ENCODE measurements around the gene HTN1.
"Not testable (repeated sequence)": the region's sequence is repeated elsewhere in the genome, so short reads cannot be mapped to it uniquely, and the experiment has no call there.

HTN1 gene

DNA sequence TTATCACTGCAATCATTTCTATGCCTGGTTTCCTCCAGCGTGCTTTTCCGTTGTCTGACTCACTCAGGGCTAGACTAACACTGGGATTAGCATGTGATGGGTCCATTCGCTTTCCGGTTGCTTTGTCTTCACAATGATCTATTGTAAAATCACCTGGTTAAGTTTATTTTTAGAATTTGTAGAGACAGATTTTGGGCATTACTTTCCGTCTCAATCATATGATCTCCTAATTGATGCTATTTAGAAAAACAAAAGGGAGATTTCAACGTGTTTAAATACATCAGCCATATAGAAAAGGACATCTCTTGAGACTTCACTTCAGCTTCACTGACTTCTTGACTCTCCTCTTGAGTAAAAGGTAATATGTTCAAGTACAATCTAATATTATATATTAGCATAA lies at the start of gene HTN1:
HTN1 (plus strand) TSS at position 301 of the 400 bp plus-strand sequence. CDS start 2,639 bp downstream, outside the sequence.
- DNase-seq, result not testable (repeated sequence)

DNA sequence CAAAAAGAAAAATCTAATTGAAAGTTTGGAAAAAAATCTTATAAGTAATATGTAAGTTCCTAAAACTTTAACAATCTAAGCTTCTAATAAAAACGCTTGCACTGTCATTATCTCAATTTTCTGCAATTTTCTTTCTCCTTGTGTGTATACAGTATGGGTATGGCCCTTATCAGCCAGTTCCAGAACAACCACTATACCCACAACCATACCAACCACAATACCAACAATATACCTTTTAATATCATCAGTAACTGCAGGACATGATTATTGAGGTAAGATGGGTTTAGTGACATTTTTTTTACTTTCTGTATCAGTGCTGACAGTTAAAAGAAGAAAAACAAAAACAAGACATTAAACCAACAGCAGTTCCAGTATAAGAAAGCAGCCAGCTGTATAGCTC lies 49.5 kb upstream of the HTN1 start:
- DNase-seq, result no peak

- DNase-seq, result no peak
These were observed 47.7 kb upstream of the HTN1 start for GRCh38 chr4:70002507-70002906.

DNA sequence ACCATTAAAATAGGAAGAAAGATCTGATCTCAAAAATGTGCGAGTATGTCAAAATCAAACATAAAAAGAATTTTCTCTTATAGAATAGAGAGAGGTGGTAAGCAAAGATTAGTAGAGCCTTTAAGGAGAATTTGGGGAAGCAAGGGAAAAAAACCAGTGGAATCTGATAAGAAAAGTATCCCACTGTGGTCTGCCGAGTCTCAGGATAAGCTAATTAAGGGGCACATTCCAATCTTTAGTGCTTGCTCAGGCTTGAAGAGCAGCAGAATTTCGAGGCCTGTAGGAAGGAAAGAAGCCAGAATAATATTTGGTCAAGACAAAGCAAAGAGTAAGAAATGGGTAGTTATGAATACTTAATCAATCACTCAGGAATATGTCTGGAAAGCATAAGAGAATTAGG lies 41.5 kb upstream of the HTN1 start:
- no peak for DNase-seq

DNA sequence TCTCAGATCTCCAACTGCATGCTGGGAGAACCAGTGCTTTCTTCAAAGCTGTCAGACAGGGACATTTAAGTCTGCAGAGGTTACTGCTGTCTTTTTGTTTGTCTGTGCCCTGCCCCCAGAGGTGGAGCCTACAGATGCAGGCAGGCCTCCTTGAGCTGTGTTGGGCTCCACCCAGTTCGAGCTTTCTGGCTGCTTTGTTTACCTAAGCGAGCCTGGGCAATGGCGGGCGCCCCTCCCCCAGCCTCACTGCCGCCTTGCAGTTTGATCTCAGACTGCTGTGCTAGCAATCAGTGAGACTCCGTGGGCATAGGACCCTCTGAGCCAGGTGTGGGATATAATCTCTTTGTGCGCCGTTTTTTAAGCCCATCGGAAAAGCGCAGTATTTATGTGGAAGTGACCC lies 31.2 kb upstream of the HTN1 start:
- DNase-seq, result not testable (repeated sequence)

DNA sequence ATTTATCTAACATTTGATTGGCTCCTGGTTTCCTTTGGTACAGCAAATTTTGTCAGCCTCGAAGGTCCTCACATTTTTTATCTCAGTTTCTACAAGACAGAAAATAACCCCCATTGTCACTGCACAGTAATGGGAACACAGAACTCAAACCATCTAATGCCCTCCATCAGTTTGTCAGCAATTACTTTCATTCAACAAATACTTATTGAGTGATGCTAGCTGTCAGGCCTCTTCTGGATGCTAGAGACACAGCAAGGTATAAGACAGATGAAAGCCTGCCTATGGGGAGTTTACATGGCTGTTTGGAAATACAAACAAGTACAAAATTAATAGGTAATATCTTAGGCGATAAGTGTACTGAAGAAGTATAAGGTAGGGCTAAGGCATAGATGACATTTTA lies 27.0 kb upstream of the HTN1 start:
- DNase-seq, result no peak

DNA sequence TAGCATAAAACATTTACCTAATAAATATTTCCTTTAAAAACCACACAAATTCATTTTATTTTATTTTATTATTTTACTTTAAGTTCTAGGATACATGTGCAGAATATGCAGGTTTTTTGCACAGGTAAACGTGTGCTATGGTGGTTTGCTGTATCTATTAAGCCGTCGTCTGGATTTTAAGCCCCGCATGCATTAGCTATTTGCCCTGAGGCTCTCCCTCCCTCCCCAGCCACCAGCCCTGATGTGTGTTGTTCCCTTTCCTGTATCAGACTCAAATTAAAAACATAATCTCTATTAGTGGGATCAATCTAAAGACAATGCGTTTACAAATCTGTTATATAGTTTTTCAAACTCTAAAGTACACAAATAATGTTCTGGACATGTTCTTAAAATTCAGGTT lies 23.2 kb upstream of the HTN1 start:
- DNase-seq, result no peak

DNA sequence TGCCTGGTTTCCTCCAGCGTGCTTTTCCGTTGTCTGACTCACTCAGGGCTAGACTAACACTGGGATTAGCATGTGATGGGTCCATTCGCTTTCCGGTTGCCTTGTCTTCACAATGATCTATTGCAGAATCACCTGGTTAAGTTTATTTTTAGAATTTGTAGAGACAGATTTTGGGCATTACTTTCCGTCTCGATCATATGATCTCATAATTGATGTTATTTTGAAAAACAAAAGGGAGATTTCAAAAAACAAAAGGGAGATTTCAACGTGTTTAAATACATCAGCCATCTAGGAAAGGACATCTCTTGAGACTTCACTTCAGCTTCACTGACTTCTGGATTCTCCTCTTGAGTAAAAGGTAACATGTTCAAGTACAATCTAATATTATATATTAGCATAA lies 22.1 kb upstream of the HTN1 start, which contains the start of gene HTN3:
HTN3 (plus strand) TSS at position 301 of the 400 bp plus-strand sequence. CDS start 2,282 bp downstream, outside the sequence.
- DNase-seq, result not testable (repeated sequence)

- DNase-seq, result not testable (repeated sequence)
These were observed 12.7 kb upstream of the HTN1 start for GRCh38 chr4:70037559-70037958.

DNA sequence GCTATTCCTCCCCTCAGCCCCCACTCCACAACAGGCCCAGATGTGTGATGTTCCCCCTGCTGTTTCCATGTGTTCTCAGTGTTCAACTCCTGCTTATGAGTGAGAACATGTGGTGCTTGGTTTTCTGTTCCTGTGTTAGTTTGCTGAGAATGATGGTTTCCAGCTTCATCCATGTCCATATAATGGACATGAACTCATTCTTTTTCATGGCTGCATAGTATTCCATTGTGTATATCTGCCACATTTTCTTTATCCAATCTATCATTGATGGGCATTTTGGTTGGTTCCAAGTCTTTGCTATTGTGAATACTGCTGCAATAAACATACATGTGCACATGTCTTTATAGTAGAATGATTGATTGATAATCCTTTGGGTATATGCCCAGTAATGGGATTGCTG lies 10.3 kb upstream of the HTN1 start:
- not testable (repeated sequence) for DNase-seq

- DNase-seq, result no peak
These were observed 8.5 kb upstream of the HTN1 start for GRCh38 chr4:70041652-70042286.

GRCh38 chr4:70056534-70056933 lies 6.3 kb downstream of the HTN1 start:
- DNase-seq, result not testable (repeated sequence)

GRCh38 chr4:70057651-70058050 lies 7.4 kb downstream of the HTN1 start:
- no peak for DNase-seq

GRCh38 chr4:70059149-70059548 lies 8.9 kb downstream of the HTN1 start:
- no peak for DNase-seq

DNA sequence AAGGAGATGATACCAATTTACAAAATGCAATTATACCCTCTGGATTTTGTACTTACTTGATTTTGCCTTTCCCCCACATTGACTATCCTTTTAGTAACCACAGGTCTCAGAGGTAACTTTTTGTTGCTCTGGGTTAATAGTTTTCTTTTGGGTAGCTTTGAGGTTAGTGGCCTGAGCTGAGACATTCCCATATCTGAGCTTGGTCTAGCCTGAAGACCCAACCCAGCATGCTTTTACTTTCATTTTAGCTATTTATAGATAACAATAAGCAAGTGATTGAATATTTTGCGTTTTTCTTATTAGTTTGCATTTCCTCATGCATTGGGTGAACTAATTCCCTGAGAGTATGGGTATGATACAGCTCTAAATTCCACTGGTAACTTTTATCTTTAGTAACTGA lies 11.8 kb downstream of the HTN1 start:
- no peak for DNase-seq

GRCh38 chr4:70080205-70080604 lies 30.0 kb downstream of the HTN1 start:
- no peak for DNase-seq

- DNase-seq, result no peak
These were observed 49.0 kb downstream of the HTN1 start for GRCh38 chr4:70099206-70099605.
